HepG2 (cell line): ENCODE results near the gene LRRC45. TPM values are rescaled to one million over a fixed set of nuclear protein-coding genes. Genes with fewer than 3 reads are reported as not detected.

ENCODE experiments used
- ARHGAP35 ChIP-seq: sonication (generic); formaldehyde crosslinking; IDR thresholded peaks from 2 replicates; pipeline ENCODE4 v1.9.0; 2022; ENCODE audit warnings: mild to moderate bottlenecking, inconsistent platforms, moderate library complexity, missing genetic modification reagents, borderline replicate concordance
- CC2D1A ChIP-seq: sonication (generic); formaldehyde crosslinking; IDR thresholded peaks from 2 replicates; pipeline ENCODE4 v1.8.1; 2023; ENCODE audit warnings: mild to moderate bottlenecking, missing genetic modification reagents
- ETV5 ChIP-seq: IDR thresholded peaks from 2 replicates; pipeline ENCODE4 v1.6.1; 2018; ENCODE audit warnings: missing biosample characterization, missing genetic modification reagents, inconsistent platforms, borderline replicate concordance
- FOXC1 ChIP-seq: sonication (generic); formaldehyde crosslinking; IDR thresholded peaks from 2 replicates; pipeline ENCODE4 v1.8.0; 2022; ENCODE audit warnings: mild to moderate bottlenecking, missing genetic modification reagents, borderline replicate concordance
- FOXJ3 ChIP-seq: sonication (generic); formaldehyde crosslinking; IDR thresholded peaks from 2 replicates; pipeline ENCODE4 v1.4.0; 2020; ENCODE audit warnings: missing genetic modification reagents, mild to moderate bottlenecking, borderline replicate concordance
- HES4 ChIP-seq: sonication (generic); formaldehyde crosslinking; IDR thresholded peaks from 2 replicates; pipeline ENCODE4 v1.9.0; 2021; ENCODE audit warnings: mild to moderate bottlenecking, missing genetic modification reagents, borderline replicate concordance
- HNRNPK ChIP-seq: fragments of 200-400 bp; formaldehyde crosslinking; IDR thresholded peaks from 2 replicates; pipeline ENCODE4 v1.6.1; 2018; ENCODE audit warnings: low read length, low read depth, moderate library complexity, mild to moderate bottlenecking; ENCODE audit not compliant: poor library complexity, severe bottlenecking
- JARID2 ChIP-seq: sonication (generic); formaldehyde crosslinking; IDR thresholded peaks from 2 replicates; pipeline ENCODE4 v1.8.1; 2023; ENCODE audit warnings: missing genetic modification reagents, inconsistent platforms; ENCODE audit not compliant: insufficient replicate concordance
- KAT7 ChIP-seq: IDR thresholded peaks from 2 replicates; pipeline ENCODE4 v1.6.1; 2018; ENCODE audit warnings: borderline replicate concordance, missing compliant biosample characterization
- MED1 ChIP-seq: sonication (generic); formaldehyde crosslinking; IDR thresholded peaks from 2 replicates; pipeline ENCODE4 v1.4.0; 2020; ENCODE audit warnings: missing genetic modification reagents
- NFE2L1 ChIP-seq: sonication (generic); formaldehyde crosslinking; IDR thresholded peaks from 2 replicates; pipeline ENCODE4 v1.4.0; 2020; ENCODE audit warnings: missing genetic modification reagents, mild to moderate bottlenecking, borderline replicate concordance
- NPAS2 ChIP-seq: sonication (generic); formaldehyde crosslinking; IDR thresholded peaks from 2 replicates; pipeline ENCODE4 v1.8.0; 2022; ENCODE audit warnings: mild to moderate bottlenecking, missing genetic modification reagents, borderline replicate concordance
- PAF1 ChIP-seq: IDR thresholded peaks from 2 replicates; pipeline ENCODE4 v1.6.1; 2016; ENCODE audit warnings: missing genetic modification reagents, missing compliant biosample characterization
- PATZ1 ChIP-seq: sonication (generic); formaldehyde crosslinking; IDR thresholded peaks from 2 replicates; pipeline ENCODE4 v1.4.0; 2020; ENCODE audit warnings: missing genetic modification reagents
- PCBP1 ChIP-seq: fragments of 200-400 bp; formaldehyde crosslinking; IDR thresholded peaks from 2 replicates; pipeline ENCODE4 v1.6.1; 2017; ENCODE audit warnings: mild to moderate bottlenecking, low read depth, low read length, borderline replicate concordance
- SP5 ChIP-seq: IDR thresholded peaks from 2 replicates; pipeline ENCODE4 v1.6.1; 2016; ENCODE audit warnings: low read depth, borderline replicate concordance
- SRF ChIP-seq: IDR thresholded peaks from 2 replicates; pipeline ENCODE4 v1.6.1; 2011; ENCODE audit warnings: mild to moderate bottlenecking, low read depth, low read length, moderate library complexity
- SRSF4 ChIP-seq: fragments of 200-400 bp; formaldehyde crosslinking; IDR thresholded peaks from one replicate; pipeline ENCODE4 v1.6.1; 2018; ENCODE audit warnings: mild to moderate bottlenecking, low read depth, low read length, moderate library complexity; ENCODE audit not compliant: poor library complexity, severe bottlenecking
- STAG1 ChIP-seq: sonication (generic); formaldehyde crosslinking; IDR thresholded peaks from 2 replicates; pipeline ENCODE4 v1.4.0; 2020; ENCODE audit warnings: missing genetic modification reagents
- USF2 ChIP-seq, 2 experiments: sonication (generic) in 1 of 2; formaldehyde crosslinking in 1 of 2; IDR thresholded peaks; 2 replicates each; pipeline versions ENCODE4 v1.5.1 to v1.6.1; 2011 to 2020; ENCODE audit warnings: borderline replicate concordance in 1 of 2, low read depth in 1 of 2, low read length in 1 of 2, mild to moderate bottlenecking in 1 of 2, missing genetic modification reagents in 1 of 2, moderate library complexity in 1 of 2
- ZNF124 ChIP-seq: sonication (generic); formaldehyde crosslinking; IDR thresholded peaks from 2 replicates; pipeline ENCODE4 v1.4.0; 2020; ENCODE audit warnings: missing genetic modification reagents
- ZNF138 ChIP-seq: sonication (generic); formaldehyde crosslinking; IDR thresholded peaks from 2 replicates; pipeline ENCODE4 v1.5.0; 2020; ENCODE audit warnings: mild to moderate bottlenecking, low read depth, missing genetic modification reagents
- ZNF510 ChIP-seq: sonication (generic); formaldehyde crosslinking; IDR thresholded peaks from 2 replicates; pipeline ENCODE4 v1.4.0; 2020; ENCODE audit warnings: low read depth, mild to moderate bottlenecking, missing genetic modification reagents
- ZNF713 ChIP-seq: sonication (generic); formaldehyde crosslinking; IDR thresholded peaks from 2 replicates; pipeline ENCODE4 v1.4.0; 2020; ENCODE audit warnings: mild to moderate bottlenecking, missing genetic modification reagents
- polyA plus RNA-seq, 8 experiments: library from polyadenylated mRNA; depleted of rRNA in 3 of 8; stranded (reverse) in 7 of 8; unstranded in 1 of 8; fragments of >200 nt; fragmentation: Illumina TruSeq in 4 of 8; extraction: Trizol in 4 of 8; gene quantifications; 2 replicates each; pipeline versions ENCODE4 v1.2.1 to v1.2.3, GENCODE V29; 2011 to 2016; ENCODE audit warnings: low read depth in 4 of 8, missing spikeins in 1 of 8, mixed read lengths in 1 of 8; ENCODE audit not compliant: insufficient read depth in 1 of 8
- total RNA-seq, 5 experiments: library from RNA; depleted of rRNA; stranded (reverse); fragments of >200 nt; fragmentation: Illumina TruSeq; extraction: Trizol; gene quantifications; 2 replicates each; pipeline ENCODE4 v1.2.3, GENCODE V29; 2016; ENCODE audit warnings: low read depth in 1 of 5
- TF ChIP-seq, protein P1 (sequence below): sonication (generic); IDR thresholded peaks from 2 replicates; pipeline ENCODE4 v1.6.1; 2016; ENCODE audit warnings: low read depth, borderline replicate concordance

The LRRC45 gene
- total and polyA plus RNA-seq, 2 of the 13 experiments (the other 11 are each of a cell fraction or from before 2014, with no cell fraction given): 11.6 to 48.1 TPM

GRCh38 chr17:82018152-82018988, 4.7 kb upstream of the LRRC45 start (continued):
- no peak for TF ChIP-seq SRF
- no peak for TF ChIP-seq CC2D1A (CRISPR knock-in tag)
- TF ChIP-seq STAG1 (CRISPR knock-in tag): peak; percentile 48
- no peak for TF ChIP-seq MED1 (CRISPR knock-in tag)
- peak; percentile 51 for TF ChIP-seq PATZ1 (CRISPR knock-in tag)
- no peak for TF ChIP-seq JARID2 (CRISPR knock-in tag)
- TF ChIP-seq ETV5 (CRISPR knock-in tag): no peak
- TF ChIP-seq ARHGAP35 (CRISPR knock-in tag): no peak
- TF ChIP-seq SP5 (CRISPR knock-in tag): no peak
- TF ChIP-seq KAT7: no peak
- TF ChIP-seq PAF1: peak; percentile 83
- TF ChIP-seq FOXC1 (CRISPR knock-in tag): no peak
- TF ChIP-seq, protein P1, sequence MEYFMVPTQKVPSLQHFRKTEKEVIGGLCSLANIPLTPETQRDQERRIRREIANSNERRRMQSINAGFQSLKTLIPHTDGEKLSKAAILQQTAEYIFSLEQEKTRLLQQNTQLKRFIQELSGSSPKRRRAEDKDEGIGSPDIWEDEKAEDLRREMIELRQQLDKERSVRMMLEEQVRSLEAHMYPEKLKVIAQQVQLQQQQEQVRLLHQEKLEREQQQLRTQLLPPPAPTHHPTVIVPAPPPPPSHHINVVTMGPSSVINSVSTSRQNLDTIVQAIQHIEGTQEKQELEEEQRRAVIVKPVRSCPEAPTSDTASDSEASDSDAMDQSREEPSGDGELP: no peak
- no peak for TF ChIP-seq NPAS2 (CRISPR knock-in tag)
- TF ChIP-seq NFE2L1 (CRISPR knock-in tag): no peak
- no peak for TF ChIP-seq ZNF124
- no peak for TF ChIP-seq USF2 (IDR thresholded peaks at IDR 0.05; ENCODE audit: low read depth, low read length)
- TF ChIP-seq USF2 (CRISPR knock-in tag; IDR thresholded peaks at IDR 0.05; ENCODE audit: borderline replicate concordance): no peak
- no peak for TF ChIP-seq HNRNPK
- TF ChIP-seq PCBP1: 0 out of 2 replicates have a peak, but pooled peaks have one; percentile 10
- TF ChIP-seq ZNF138 (CRISPR knock-in tag): peak; percentile 34; the same call in 1 of the 2 replicates
- peak; percentile 12; the same call in 1 of the 2 replicates for TF ChIP-seq HES4 (CRISPR knock-in tag)
- no peak for TF ChIP-seq FOXJ3 (CRISPR knock-in tag)
- no peak for TF ChIP-seq ZNF510 (CRISPR knock-in tag)
- TF ChIP-seq SRSF4: no peak
- TF ChIP-seq ZNF713: no peak
